NCI-H1417 (cell line): Measurements from ENCODE around the gene SLC19A3.
A peak's percentile ranks its signal among the peaks of the same experiment; 100 is the strongest.
"Not testable (repeated sequence)": the region's sequence is repeated elsewhere in the genome, so short reads cannot be mapped to it uniquely, and the experiment has no call there.

ENCODE experiments used
- DNase-seq, 3 experiments: peaks; one replicate each; lab custom pipeline; 2025; lab: John Stamatoyannopoulos, UW

The SLC19A3 gene

GRCh38 chr2:227717687-227718567 lies at the start of gene SLC19A3:
Gene SLC19A3, minus strand, starts transcription at chr2:227718028. Its CDS starts 15,710 bp downstream, at chr2:227702318.
- DNase-seq: peak; percentile 8 to 67 (median 56)

- DNase-seq: peak; percentile 39 to 82 (median 57)
Measured at GRCh38 chr2:227766373-227766883, 48.6 kb upstream of the SLC19A3 start.

GRCh38 chr2:227765788-227766372 lies 48.1 kb upstream of the SLC19A3 start:
- no peak for DNase-seq

GRCh38 chr2:227761740-227762476 lies 44.1 kb upstream of the SLC19A3 start:
- DNase-seq: no peak

GRCh38 chr2:227759411-227760118 lies 41.7 kb upstream of the SLC19A3 start:
- no peak for DNase-seq

- DNase-seq: not testable (repeated sequence)
Measured at GRCh38 chr2:227756261-227756660, 38.4 kb upstream of the SLC19A3 start.

- DNase-seq: no peak
Measured at GRCh38 chr2:227748079-227748478, 30.3 kb upstream of the SLC19A3 start.

GRCh38 chr2:227745594-227745993 lies 27.8 kb upstream of the SLC19A3 start, which contains the start of gene SCYGR8:
Gene SCYGR8, plus strand, starts transcription at chr2:227745894. Its CDS starts 0 bp downstream, at chr2:227745894.
- no peak for DNase-seq

- DNase-seq: not testable (repeated sequence)
Measured at GRCh38 chr2:227740705-227741104, 22.9 kb upstream of the SLC19A3 start.

- DNase-seq: no peak
Measured at GRCh38 chr2:227739351-227739750, 21.5 kb upstream of the SLC19A3 start.

- no peak for DNase-seq
Measured at GRCh38 chr2:227728035-227728434, 10.2 kb upstream of the SLC19A3 start, which contains the start of gene SCYGR7. Gene SCYGR7, plus strand, starts transcription at chr2:227728335. Its CDS starts 0 bp downstream, at chr2:227728335.

- peak in 1 of 3 experiments; percentile 2 for DNase-seq
Measured at GRCh38 chr2:227724394-227725039, 6.7 kb upstream of the SLC19A3 start, which contains the start of gene SCYGR6. Gene SCYGR6, minus strand, starts transcription at chr2:227724757. Its CDS starts 0 bp downstream, at chr2:227724757.

- DNase-seq: not testable (repeated sequence)
Measured at GRCh38 chr2:227722821-227723220, 5.0 kb upstream of the SLC19A3 start.

- DNase-seq: no peak
Measured at GRCh38 chr2:227720680-227721079, 2.9 kb upstream of the SLC19A3 start.

- no peak for DNase-seq
Measured at GRCh38 chr2:227719641-227720040, 1.8 kb upstream of the SLC19A3 start.

- no peak for DNase-seq
Measured at GRCh38 chr2:227716501-227716900, 1.3 kb downstream of the SLC19A3 start.

GRCh38 chr2:227713291-227713690 lies 4.5 kb downstream of the SLC19A3 start:
- no peak for DNase-seq

GRCh38 chr2:227710986-227711385 lies 6.8 kb downstream of the SLC19A3 start:
- DNase-seq: no peak

- no peak for DNase-seq
Measured at GRCh38 chr2:227707390-227707789, 10.4 kb downstream of the SLC19A3 start.

- no peak for DNase-seq
Measured at GRCh38 chr2:227706859-227707258, 11.0 kb downstream of the SLC19A3 start.

GRCh38 chr2:227703961-227704360 lies 13.9 kb downstream of the SLC19A3 start:
- DNase-seq: no peak
